Measurements from ENCODE around the gene TMEM108. TPM values are rescaled to one million over a fixed set of nuclear protein-coding genes. Genes with fewer than 3 reads are reported as not detected.

Gene TMEM108
- total and polyA plus RNA-seq, 3 donors from 2014 or later, result 13.9 to 44.3 (median 16.1) TPM

GRCh38 chr3:133443649-133444422 lies 405.6 kb downstream of the TMEM108 start:
- Histone ChIP-seq H3K27ac (no peak overlapping the region), H3K36me3 (ENCODE audit: low read depth, missing control alignments) (no peaks in the 10 kb centered on the region), H3K27me3 (no peaks in the 10 kb centered on the region), H3K4me1 (no peaks in the 10 kb centered on the region), H3K4me3 (no peak overlapping the region), H3K9me3 (no peaks in the 10 kb centered on the region)
- WGBS, 2 donors, result 47% methylated on average over 5 of the region's 5 CpGs
- TF ChIP-seq POLR2A (IDR thresholded peaks at IDR 0.05), result no peak
- TF ChIP-seq CTCF (IDR thresholded peaks at IDR 0.05), result no peak
- intact Hi-C loops (cut with DNase I; ENCODE audit: low total_unique reads), result no loop called here
- no peak for DNase-seq

DNA sequence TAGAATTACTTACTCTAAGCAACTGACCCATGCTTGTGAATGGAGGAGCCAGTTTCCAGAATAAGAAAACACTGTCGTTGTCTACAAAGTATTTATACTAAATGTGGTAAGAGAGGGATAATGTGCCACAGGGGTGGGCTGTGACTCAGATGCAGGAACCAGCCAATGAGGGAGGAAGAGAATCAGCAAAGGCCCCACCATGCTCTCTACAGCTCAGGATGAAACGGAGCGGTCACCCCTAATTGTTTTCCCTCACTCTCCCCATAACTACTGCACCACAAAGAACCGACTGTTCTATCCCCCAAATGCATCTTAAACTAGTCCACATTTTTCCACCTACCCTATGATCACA lies 406.2 kb downstream of the TMEM108 start:
- DNase-seq, result no peak
- no peak overlapping the region for H3K27ac ChIP-seq
- no peaks in the 10 kb centered on the region for H3K27me3 ChIP-seq
- WGBS, 2 donors, result 76 to 81% methylated on average over 4 of the region's 4 CpGs
- H3K4me3 ChIP-seq, result no peak overlapping the region
- no peaks in the 10 kb centered on the region for H3K4me1 ChIP-seq
- H3K9me3 ChIP-seq, result no peaks in the 10 kb centered on the region
- TF ChIP-seq POLR2A (IDR thresholded peaks at IDR 0.05), result no peak
- TF ChIP-seq CTCF (IDR thresholded peaks at IDR 0.05), result no peak
- intact Hi-C loops (cut with DNase I; ENCODE audit: low total_unique reads), result no loop called here
- no peaks in the 10 kb centered on the region for H3K36me3 ChIP-seq (ENCODE audit: low read depth, missing control alignments)

DNA sequence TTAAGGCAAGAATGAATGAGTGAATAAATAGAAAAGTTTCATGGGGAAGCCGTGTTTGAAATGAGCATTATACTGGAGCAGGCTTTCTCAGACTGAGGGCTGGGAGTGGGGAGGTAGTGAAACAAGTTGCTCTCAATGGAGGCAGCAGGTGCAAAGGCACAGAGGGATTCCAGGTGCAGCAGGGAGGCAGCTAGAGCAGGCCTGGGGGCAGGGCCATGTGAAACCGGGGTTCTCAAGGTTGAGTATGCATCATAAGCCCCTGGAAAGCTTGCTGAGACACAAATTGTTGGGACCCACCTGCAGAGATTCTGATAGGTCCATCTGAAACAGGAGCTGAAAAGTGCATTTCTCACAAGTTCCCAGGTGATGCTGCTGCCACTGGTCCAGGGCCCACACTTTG lies 406.9 kb downstream of the TMEM108 start:
- WGBS, 2 donors, result 89 to 90% methylated on average over 2 of the region's 2 CpGs
- TF ChIP-seq CTCF (IDR thresholded peaks at IDR 0.05), result no peak
- no peak for TF ChIP-seq POLR2A (IDR thresholded peaks at IDR 0.05)
- no peak overlapping the region for H3K4me3 ChIP-seq
- no peaks in the 10 kb centered on the region for H3K4me1 ChIP-seq
- H3K36me3 ChIP-seq (ENCODE audit: low read depth, missing control alignments), result no peaks in the 10 kb centered on the region
- H3K27me3 ChIP-seq, result no peaks in the 10 kb centered on the region
- DNase-seq, result no peak
- no peaks in the 10 kb centered on the region for H3K9me3 ChIP-seq
- H3K27ac ChIP-seq, result no peak overlapping the region
- intact Hi-C loops (cut with DNase I; ENCODE audit: low total_unique reads), result no loop called here
